Stimulated activated CD8-positive, alpha-beta memory T cell treated with anti-CD3 and anti-CD28 coated beads, Interleukin-12 subunit alpha, Interleukin-12 subunit beta, amount 100 ng/mL, for 24 hours (primary cell): Measurements from ENCODE around the gene MFAP3L.

Experiments used
- DNase-seq: peaks from one replicate; pipeline ENCODE4 v3.0.0-alpha.2; 2020; ENCODE audit errors: extremely low read depth

MFAP3L gene

DNA sequence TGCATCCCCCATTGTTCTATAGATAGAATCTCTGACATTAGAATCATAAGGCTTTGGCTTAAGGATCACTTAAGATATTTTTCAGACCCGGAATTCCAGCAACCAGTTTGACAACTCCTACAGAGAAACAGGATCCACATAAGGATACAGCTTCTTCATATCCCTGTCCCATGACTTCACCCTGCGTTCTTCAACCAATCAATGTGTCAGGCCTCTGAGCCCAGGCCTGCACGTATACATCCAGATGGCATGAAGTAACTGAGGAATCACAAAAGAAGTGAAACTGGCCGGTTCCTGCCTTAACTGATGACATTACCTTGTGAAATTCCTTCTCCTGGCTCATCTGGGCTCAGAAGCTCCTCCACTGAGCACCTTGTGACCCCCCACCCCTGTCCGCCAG lies 85.1 kb downstream of the MFAP3L start:
- DNase-seq: no peak

DNA sequence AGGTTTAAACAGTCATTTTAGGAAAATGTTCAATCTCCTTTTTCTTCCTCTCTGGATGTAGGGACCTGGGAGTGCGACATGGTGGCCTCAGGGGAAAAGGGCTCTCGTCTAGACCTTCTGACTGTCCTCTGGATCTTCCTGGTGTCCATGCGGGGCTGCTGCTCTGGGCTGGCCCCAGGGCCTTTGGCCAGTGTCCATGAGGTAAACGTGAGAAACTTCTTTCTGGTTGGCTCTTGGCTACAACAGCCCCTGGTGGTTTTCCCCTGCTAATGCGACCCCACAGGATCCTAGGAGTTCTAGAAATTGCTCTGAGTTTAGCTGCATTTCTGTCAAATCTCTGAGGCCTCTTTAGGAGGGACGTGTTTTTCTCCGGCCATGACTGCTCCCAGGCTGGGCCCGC lies 85.7 kb downstream of the MFAP3L start:
- DNase-seq: no peak
